H1 (cell line): ENCODE data around the gene ZDHHC5. TPM values are rescaled to one million over a fixed set of nuclear protein-coding genes. Genes with fewer than 3 reads are reported as not detected.

Experiments used
- polyA plus RNA-seq, 7 experiments: library from polyadenylated mRNA; depleted of rRNA in 3 of 7; stranded (reverse) in 5 of 7; unstranded in 2 of 7; fragments of >200 nt in 5 of 7; fragments of 200-250 nt in 2 of 7; gene quantifications; 1 replicate in 5 of 7; 2 replicates in 1 of 7; 4 replicates in 1 of 7; pipeline versions ENCODE4 v1.2.1 to v1.2.3, GENCODE V29; 2011 to 2013; ENCODE audit warnings: missing spikeins in 2 of 7, mixed read lengths in 2 of 7
- total RNA-seq: library from RNA; stranded (reverse); fragmentation: NEBNext Ultra II Directional; extraction: Animal tissue kit (Norgen Biotek cat#: 25700); gene quantifications from 2 replicates; pipeline ENCODE4 v1.2.1, GENCODE V29; 2021
- TF ChIP-seq, protein P1 (sequence below): fragments of 300-600 bp; sonication (generic); IDR thresholded peaks from 2 replicates; pipeline ENCODE4 v1.7.1; 2012; ENCODE audit warnings: low read length, moderate library complexity, mild to moderate bottlenecking, inconsistent platforms; ENCODE audit not compliant: insufficient replicate concordance

Gene ZDHHC5
- total and polyA plus RNA-seq, 2 of the 8 experiments (the other 6 are each of a cell fraction or from before 2014, with no cell fraction given) = 40.0 to 56.3 TPM

DNA sequence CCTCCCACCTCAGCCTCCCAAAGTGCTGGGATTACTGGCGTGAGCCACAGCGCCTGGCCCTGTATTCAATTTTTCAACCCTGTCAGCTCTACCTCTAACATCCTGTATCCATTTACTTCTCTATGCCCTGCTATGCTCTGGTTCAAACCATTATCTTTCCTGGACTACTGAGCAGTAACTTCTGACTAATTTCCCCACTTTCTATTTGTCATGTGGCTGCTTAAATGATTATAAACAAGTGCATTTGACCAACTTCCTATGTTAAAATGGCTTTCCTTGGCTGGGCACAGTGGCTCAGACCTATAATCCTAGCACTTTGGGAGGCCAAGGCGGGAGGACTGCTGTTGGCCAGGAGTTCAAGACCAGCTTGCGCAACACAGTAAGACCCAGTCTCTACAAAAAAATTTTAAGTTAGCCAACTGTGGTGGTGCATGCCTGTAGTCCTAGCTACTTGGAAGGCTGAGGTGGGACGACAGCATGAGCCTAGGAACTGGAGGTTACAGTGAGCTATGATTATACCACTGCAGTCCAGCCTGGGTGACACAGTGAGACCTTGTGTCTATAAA lies 42.0 kb downstream of the ZDHHC5 start (continued):
- TF ChIP-seq, protein P1, sequence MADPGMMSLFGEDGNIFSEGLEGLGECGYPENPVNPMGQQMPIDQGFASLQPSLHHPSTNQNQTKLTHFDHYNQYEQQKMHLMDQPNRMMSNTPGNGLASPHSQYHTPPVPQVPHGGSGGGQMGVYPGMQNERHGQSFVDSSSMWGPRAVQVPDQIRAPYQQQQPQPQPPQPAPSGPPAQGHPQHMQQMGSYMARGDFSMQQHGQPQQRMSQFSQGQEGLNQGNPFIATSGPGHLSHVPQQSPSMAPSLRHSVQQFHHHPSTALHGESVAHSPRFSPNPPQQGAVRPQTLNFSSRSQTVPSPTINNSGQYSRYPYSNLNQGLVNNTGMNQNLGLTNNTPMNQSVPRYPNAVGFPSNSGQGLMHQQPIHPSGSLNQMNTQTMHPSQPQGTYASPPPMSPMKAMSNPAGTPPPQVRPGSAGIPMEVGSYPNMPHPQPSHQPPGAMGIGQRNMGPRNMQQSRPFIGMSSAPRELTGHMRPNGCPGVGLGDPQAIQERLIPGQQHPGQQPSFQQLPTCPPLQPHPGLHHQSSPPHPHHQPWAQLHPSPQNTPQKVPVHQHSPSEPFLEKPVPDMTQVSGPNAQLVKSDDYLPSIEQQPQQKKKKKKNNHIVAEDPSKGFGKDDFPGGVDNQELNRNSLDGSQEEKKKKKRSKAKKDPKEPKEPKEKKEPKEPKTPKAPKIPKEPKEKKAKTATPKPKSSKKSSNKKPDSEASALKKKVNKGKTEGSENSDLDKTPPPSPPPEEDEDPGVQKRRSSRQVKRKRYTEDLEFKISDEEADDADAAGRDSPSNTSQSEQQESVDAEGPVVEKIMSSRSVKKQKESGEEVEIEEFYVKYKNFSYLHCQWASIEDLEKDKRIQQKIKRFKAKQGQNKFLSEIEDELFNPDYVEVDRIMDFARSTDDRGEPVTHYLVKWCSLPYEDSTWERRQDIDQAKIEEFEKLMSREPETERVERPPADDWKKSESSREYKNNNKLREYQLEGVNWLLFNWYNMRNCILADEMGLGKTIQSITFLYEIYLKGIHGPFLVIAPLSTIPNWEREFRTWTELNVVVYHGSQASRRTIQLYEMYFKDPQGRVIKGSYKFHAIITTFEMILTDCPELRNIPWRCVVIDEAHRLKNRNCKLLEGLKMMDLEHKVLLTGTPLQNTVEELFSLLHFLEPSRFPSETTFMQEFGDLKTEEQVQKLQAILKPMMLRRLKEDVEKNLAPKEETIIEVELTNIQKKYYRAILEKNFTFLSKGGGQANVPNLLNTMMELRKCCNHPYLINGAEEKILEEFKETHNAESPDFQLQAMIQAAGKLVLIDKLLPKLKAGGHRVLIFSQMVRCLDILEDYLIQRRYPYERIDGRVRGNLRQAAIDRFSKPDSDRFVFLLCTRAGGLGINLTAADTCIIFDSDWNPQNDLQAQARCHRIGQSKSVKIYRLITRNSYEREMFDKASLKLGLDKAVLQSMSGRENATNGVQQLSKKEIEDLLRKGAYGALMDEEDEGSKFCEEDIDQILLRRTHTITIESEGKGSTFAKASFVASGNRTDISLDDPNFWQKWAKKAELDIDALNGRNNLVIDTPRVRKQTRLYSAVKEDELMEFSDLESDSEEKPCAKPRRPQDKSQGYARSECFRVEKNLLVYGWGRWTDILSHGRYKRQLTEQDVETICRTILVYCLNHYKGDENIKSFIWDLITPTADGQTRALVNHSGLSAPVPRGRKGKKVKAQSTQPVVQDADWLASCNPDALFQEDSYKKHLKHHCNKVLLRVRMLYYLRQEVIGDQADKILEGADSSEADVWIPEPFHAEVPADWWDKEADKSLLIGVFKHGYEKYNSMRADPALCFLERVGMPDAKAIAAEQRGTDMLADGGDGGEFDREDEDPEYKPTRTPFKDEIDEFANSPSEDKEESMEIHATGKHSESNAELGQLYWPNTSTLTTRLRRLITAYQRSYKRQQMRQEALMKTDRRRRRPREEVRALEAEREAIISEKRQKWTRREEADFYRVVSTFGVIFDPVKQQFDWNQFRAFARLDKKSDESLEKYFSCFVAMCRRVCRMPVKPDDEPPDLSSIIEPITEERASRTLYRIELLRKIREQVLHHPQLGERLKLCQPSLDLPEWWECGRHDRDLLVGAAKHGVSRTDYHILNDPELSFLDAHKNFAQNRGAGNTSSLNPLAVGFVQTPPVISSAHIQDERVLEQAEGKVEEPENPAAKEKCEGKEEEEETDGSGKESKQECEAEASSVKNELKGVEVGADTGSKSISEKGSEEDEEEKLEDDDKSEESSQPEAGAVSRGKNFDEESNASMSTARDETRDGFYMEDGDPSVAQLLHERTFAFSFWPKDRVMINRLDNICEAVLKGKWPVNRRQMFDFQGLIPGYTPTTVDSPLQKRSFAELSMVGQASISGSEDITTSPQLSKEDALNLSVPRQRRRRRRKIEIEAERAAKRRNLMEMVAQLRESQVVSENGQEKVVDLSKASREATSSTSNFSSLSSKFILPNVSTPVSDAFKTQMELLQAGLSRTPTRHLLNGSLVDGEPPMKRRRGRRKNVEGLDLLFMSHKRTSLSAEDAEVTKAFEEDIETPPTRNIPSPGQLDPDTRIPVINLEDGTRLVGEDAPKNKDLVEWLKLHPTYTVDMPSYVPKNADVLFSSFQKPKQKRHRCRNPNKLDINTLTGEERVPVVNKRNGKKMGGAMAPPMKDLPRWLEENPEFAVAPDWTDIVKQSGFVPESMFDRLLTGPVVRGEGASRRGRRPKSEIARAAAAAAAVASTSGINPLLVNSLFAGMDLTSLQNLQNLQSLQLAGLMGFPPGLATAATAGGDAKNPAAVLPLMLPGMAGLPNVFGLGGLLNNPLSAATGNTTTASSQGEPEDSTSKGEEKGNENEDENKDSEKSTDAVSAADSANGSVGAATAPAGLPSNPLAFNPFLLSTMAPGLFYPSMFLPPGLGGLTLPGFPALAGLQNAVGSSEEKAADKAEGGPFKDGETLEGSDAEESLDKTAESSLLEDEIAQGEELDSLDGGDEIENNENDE = no peak
- TF ChIP-seq, all 59 proteins: peak for 1
